ENCODE data around the gene RANBP10.

- peak in 1 of 3 donors; percentile 85 for TF ChIP-seq CTCF (IDR thresholded peaks at IDR 0.05)
- TF ChIP-seq POLR2A (IDR thresholded peaks at IDR 0.05), result no peak
These were observed 40.1 kb upstream of the RANBP10 start, which contains the start of gene NUTF2 for GRCh38 chr16:67846320-67847063.
